ENCODE results near the gene PKP3.
"Not testable (repeated sequence)": the region's sequence is repeated elsewhere in the genome, so short reads cannot be mapped to it uniquely, and the experiment has no call there.

Gene PKP3

DNA sequence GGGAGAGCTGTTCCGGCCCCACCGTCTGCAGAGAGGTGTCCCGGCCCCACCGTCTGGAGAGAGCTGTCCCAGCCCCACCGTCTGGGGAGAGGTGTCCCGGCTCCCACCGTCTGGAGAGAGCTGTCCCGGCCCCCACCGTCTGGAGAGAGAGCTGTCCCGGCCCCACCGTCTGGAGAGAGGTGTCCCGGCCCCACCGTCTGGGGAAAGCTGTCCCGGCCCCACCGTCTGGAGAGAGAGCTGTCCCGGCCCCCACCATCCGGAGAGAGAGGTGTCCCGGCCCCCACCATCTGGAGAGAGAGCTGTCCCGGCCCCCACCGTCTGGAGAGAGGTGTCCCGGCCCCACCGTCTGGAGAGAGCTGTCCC, 30.6 kb upstream of the PKP3 start:
- DNase-seq: not testable (repeated sequence)

DNA sequence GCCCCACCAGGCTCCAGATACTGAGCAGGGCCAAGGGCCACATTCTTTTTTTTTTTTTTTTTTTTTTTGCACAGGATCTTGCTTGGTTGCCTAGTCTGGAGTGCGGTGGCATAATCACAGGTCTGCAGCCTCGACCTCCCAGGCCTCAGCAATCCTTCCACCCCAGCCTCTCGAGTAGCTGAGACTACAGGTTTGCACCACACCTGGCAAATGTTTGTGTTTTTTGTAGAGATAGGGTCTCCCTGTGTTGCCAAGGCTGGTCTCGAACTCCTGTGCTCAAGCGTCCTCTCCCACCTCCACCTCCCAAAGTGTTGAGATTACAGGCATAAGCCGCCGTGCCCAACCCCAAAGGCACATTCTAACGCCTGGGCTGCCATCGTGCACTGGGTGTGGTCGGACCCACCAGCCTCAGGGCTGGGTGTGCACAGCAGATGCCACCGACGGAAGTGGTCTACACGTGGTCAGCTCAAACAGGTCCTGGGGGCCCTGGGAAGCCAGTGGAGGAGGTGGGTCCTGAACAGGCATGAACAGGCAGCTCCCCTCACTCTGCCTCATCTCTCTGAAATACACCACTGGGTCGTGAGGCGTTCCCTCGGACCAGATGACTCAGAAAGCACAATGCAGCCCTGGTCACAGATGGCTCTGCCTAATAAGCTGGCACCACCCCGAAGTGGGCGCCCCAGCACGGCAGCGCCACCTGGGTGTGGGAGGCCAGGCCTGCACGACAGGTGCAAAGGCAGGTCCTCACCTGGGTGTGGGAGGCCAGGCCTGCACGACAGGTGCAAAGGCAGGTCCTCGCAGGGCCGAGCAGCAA, 29.9 kb upstream of the PKP3 start:
- DNase-seq: peak; percentile 16

DNA sequence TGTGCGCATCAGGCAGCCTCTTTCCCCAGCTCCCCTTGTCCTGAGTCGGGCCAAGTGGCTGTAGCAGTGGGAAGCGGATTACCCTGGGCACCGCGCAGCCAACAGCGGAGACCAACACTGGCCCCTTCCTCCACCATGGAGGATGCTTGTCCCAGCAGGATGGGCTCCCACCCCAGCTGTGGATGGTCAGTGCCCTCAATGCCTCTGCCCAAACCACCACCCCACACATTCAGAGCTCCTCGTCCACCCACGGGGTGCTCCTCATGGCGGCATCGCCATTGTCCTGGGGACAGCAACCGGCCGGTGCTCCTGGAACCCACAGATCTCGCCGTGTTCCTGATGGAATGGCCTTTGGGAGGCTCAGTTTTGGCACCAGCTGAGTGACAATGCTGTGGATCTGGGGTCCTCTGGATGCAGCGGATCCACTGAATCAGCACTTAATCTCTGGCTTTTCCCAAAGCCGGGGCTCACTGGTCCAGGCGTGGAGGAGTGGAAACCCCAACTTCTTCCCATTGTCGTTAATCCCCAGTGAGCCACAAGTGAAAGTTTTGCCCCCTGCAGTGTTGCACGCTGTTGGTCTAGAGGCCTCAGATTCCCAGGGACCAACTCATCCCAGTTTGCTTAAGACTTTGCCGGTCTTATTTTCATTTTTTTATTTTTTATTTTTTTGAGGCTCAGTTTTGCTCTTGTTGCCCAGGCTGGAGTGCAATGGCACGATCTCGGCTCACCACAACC, 28.9 kb upstream of the PKP3 start:
- DNase-seq: peak; percentile 15

DNA sequence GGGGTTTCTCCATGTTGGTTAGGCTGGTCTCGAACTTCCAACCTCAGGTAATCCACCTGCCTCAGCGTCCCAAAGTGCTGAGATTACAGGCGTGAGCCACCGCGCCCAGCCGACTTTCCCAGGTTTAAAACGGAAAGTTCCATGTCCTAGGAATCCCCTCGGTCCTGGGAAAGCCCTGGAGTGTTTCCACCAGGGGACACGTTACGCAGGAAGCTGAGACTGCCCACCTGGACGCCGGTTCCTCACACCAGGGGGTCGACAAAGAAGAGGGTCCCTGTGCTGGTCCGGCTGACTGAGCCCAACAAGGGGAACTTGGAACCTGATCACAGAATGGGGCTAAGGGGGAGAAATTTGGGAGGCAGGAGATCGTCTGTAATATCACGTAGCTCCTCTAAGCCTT, 28.2 kb upstream of the PKP3 start:
- DNase-seq: peak; percentile 8

DNA sequence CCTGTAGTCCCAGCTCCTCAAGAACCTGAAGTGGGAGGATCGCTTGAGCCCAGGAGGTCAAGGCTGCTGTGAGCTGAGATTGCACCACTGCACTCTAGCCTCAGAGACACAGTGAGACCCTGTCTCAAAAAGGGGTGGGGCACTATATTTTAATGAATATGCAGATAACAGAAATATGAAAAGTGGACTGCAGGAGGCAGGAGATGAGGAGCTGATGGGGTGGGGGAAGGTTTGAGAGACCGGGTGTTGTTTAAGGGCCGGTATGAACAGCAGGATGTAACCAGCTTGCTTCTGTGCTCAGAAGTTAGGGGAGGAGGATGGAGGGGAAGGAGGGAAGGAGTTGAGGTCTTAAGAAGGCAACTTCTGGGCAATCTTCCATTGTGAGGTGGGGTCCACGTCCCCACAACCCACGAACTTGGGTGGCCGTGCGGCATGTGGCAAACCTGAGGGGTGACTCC, 26.0 kb upstream of the PKP3 start:
- DNase-seq: no peak

DNA sequence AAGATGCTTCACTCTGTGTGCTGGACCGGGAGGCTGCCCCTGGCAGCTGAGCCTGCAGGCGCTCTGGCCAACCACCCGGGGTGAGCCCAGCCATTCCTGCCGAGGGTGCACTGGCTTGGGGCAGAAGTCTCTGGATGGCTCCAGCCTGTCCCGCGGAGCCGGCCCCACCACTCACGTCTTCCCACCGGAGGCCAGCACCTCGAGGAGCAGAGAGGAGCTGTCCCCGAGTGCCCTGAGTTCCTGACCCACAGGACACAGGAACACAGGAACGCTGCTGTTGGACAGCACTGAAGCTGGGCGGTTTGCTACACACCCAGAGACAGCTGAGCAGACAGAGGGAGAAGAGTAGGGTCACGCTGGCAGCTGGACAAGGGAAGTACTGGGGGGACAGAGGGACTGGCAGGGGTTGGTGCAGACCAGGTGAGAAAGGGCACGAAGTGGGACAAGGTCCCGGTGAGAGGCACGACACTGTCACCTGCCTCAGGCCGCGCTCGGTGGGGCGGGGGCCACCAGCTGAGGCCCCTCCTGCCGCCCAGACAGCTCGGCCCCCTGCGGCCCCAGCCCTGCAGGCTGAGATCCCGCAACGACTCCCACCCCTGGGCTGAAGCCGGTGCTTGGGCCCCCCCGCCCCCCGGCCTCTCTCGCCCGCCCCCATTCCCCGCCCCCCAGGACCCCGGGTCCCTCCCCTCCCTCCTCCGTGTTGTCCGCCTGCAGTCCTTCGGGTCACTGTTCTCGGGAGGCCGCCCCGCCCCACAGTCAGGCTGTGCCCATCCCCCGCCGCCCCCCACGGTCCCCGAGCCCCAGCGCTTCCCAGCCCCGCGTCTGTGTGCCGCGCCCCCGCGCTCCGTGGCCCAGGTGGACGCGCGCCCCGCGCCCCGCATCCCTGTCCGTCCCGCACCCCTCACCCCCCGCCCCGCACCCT, 25.3 kb upstream of the PKP3 start:
- peak; percentile 47 for DNase-seq

DNA sequence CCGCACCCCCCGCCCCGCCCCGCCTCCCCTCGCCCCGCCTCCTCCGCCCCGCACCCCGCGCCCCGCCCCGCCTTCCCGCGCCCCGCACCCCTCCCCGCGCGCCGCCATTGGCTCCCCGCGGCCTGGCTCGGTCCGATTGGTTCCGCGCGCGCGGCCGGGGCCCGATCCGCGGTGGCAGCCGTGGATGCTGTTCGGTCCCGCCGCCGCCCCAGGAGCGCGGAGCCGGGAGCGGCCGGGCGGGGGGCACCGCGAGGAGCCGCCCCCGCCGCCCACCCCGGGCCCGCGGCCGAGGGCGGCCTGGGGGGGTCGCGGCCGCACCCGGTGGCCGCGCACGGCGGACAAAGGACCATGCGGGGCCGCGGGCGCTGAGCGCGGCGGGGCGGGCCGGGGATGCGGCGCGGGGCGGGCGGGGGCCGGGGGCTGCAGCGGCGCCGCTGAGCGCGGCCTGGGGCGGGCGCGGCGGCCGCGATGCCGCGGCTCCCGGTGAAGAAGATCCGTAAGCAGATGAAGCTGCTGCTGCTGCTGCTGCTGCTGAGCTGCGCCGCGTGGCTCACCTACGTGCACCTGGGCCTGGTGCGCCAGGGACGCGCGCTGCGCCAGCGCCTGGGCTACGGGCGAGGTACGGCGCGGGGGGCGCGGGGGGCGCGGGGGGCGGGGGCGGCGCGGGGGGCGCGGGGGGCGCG, 24.5 kb upstream of the PKP3 start, which contains the start of gene B4GALNT4:
TSS of gene B4GALNT4 (plus strand) at position 164 of the 683 bp plus-strand sequence. CDS start at position 469, 305 bp downstream.
- DNase-seq: peak; percentile 62

DNA sequence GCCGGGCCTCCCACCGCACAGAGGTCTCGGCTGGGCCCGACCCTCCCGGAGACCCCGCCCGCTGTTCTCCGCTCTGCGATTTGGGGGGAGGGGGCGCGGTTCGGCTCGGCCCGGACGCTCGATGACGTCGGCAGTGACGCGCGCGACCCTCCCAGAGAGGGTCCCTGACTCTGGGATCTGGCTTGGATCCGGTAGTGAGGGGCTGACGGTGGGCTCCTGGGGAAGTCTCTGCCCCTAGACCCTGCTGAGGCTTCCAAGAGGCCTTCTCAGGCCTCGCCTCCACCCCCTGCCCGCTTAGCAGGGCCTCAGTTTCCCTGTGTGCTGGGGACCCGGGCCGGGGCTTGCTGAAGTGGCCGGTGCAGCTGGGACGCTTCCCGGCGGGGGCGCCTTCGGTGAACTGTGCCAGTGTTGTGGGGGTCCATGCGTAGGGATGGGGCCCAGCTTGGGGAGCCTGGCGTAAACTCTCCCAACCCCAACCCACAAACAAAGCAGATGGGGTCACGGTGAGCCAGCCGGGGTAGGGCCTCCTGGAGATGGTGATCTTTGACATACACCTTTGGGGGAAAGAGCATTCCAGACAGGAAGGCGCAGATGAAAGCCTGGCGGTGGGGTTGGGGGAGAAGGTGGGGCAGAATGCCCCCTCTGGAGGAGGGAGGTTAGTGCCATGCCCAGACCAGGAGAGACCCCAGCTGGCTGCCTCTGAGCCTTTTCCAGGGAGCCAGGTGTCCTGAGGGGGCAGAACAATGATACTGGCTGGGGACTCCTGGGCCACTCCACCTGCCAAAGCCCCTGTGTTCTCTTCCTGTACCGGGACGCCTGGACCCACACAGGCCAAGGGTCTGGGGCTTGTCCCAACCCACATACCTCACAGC, 23.7 kb upstream of the PKP3 start:
- DNase-seq: peak; percentile 49

DNA sequence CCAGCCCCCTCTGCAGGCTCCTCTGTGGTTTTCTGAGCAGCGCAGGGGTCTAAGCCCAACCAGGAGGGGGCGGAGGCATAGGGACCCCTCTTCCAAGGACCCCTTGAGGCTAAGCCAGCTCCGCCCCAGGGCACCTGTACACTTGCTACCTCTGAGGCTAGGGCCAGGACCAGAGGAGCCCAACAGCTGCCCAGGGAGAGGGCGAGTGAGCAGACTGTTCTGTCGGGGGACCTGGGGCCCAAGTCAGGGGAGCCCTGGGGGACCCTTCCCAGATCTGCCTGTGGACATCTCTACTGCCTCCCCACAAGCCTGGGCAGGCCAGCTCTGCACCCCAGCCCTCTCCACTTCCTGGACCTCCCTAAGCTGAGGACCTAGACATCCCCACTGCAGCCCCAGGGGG, 23.0 kb upstream of the PKP3 start:
- DNase-seq: no peak

DNA sequence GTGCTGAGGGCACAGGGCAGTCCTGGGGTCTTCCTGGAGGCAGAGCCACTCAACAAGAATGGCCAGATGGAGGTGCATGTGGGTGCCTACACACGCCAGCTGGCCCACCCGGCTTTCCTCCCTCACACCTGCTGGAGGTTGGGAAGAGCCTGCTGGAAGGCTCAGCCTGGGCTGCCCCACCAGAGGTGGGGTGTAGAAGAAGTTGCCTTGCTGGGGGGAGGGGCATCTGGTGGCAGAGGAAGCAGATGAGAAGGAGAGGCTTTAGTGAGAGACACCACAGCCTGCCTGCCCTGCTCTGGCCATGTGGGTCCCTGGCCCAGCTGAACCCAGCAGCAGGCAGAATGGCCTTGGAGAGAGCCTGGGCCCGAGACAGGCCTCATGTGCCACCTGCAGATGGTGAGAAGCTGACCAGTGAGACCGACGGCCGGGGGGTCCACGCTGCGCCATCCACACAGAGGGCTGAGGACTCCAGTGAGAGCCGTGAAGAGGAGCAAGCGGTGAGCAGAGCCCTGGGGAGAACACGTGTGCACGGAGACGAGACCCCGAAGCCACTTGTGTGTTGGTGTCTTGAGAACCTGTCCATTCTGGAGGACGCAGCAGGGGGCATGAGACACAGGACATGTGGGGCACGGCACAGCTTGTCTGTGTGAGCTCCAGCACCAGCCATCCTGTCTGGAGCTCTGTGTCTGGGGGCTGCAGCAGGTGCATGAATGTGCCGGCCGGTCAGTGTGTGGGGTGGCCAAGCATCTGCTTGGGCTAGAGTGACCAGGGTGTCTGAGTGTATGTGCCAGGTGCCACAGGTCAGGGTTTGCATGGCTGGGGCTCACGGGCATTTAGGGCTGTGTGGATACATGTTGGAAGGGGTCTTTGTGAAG, 22.1 kb upstream of the PKP3 start:
- no peak for DNase-seq

DNA sequence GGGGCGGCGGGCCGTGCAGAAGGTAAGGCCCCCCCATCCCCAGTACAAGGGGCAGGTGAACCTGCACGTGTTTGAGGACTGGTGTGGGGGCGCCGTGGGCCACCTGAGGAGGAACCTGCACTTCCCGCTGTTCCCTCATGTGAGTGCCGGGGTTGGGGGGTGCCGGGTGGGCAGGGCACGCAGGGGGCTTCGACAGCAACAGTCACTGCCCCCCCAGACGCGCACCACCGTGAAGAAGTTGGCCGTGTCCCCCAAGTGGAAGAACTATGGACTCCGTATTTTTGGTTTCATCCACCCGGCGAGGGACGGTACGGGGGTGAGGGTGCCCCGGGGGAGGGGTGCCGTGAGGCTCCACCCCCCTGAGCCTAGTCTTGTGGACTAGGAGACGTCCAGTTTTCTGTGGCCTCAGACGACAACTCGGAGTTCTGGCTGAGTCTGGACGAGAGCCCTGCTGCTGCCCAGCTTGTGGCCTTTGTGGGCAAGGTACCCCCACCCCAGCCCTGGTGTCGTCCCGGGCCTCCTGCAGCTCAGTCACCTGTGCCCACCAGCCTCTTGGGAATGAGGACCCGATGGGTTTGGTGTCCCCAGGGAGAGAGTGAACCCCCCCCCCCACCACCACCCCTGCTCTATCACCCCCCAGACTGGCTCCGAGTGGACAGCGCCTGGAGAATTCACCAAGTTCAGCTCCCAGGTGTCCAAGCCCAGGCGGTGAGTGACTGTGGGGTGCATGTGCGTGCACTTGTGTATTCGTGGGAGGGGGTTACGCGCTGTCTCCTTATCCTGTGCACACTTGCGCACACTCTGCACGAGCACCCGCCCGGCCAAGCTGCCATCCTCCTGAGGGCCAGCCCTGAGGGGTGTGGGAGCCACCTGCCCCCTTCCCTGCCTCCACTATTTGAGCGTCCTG, 20.9 kb upstream of the PKP3 start:
- DNase-seq: no peak

DNA sequence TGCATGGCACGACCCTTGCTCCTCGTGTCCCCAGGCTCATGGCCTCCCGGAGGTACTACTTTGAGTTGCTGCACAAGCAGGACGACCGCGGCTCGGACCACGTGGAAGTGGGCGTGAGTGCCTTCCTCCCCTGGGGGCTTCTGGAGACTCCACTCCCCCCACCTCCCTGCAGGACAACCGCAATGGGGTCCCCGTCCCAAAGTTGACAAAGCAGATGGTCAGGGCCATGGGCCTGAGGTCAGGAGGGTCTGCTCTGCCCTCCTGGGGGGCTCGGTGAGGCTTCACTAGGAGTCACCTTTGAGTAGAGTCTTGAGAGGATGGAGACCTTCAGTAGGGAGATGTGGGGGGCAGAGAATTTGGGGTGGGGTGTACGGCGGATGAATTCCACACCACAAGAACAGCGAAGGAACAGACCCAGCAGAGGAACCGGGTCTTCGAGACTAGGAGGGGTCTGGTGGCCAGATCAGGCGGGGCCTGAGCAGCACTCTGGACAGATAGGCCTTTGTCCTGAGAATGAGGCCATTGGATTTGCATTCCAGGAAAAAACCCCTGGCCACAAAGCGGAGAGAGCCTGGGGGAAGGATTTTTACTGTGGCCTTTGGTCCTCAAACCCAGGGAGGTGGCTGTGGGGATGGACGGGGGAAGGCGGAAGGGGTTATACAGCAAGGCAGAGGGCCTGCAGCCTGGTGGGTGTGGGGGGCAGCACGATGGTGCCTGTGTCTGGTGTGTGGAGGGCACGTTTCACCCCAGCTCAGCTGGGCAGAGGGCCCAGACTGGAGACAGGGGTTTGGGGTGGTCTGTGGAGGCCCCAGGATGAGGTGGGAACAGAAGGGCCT, 20.1 kb upstream of the PKP3 start:
- no peak for DNase-seq

DNA sequence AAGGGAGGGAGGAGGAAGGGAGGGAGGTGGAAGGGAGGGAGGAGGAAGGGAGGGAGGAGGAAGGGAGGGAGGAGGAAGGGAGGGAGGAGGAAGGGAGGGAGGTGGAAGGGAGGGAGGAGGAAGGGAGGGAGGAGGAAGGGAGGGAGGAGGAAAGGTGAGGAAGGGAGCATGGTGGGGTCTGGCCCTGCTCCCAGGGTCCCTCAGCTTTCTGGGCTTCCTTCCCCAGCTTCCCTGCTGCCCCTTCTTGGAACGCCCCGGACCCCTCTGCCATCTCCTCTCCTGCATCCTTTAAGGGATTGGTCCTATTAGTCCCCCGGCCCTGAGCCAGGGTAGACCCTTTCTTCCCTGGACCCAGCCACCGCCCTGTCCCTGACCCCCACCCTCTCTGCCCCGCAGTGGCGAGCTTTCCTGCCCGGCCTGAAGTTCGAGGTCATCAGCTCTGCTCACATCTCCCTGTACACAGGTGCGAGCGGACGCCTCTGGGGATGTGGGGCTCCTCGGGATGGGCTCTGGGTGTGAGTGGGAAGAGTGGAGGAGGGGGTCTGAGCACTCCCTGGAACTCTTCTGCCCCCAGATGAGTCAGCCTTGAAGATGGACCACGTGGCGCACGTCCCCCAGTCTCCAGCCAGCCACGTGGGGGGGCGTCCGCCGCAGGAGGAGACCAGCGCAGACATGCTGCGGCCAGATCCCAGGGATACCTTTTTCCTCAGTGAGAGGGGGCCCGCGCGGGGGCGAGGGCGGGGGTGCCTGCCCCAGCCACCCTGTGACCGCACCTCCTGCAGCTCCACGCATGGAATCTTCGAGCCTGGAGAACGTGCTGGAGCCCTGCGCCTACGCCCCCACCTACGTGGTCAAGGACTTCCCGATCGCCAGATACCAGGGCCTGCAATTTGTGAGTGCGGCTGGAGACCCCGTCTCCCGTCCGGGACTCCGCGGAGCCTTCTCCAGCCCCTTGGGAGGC, 18.7 kb upstream of the PKP3 start:
- no peak for DNase-seq

DNA sequence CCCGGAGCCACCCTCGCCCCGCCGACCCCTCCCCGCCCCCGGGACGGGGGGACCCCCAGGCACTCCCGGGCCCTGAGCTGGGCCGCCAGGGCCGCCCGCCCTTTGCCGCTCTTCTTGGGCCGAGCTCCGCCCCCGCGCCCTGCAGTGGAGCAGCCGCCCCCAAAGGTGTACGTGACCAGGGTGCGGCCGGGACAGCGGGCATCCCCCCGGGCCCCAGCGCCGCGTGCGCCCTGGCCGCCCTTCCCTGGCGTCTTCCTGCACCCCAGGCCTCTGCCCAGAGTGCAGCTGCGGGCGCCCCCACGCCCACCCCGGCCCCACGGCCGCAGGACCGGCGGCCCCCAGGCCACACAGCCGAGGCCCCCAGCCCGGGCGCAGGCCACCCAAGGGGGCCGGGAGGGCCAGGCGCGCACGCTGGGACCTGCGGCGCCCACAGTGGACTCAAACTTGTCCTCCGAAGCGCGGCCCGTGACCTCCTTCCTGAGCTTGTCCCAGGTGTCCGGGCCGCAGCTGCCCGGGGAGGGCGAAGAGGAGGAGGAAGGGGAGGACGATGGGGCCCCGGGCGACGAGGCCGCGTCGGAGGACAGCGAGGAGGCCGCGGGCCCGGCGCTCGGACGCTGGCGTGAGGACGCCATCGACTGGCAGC, 17.4 kb upstream of the PKP3 start:
- DNase-seq: no peak

DNA sequence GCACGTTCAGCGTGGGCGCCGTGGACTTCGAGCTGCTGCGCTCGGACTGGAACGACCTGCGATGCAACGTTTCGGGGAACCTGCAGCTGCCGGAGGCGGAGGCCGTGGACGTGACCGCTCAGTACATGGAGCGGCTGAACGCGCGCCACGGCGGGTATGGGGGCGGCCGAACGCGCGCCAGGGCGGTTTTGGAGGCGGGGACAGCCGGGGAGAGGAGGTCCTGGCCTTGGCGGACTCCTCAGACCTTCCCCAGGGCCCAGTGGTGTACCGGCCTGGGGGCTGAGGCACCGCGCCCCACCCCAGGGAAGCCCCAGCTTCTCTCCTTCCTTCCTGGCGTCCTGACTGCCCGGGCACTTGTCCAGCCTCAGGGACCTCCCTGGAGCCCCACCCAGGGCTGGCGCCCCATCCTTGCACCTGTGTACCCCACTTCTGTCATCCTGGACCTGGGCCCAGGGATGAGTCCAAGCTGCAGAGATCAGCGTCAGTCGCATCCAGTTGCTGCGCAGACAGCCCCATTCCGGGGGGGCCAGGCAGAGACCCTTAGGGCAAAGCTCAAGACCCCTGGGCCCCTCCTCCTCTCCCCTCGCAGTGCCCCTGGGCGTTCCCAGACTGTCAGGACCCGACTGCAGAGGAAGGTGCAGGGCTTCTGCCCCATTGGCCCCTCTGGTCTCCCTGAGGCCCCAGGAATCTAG, 16.7 kb upstream of the PKP3 start:
- DNase-seq: no peak
